Upper lobe of left lung (tissue), 4 donors: ENCODE measurements around the gene BID.

Experiments
- EP300 ChIP-seq, 4 donors: sonication (generic); formaldehyde crosslinking; IDR thresholded peaks; one replicate each; pipeline ENCODE4 v1.5.1; 2017; ENCODE audit warnings: antibody characterized with exemption in 4 of 4, control low read depth in 2 of 4
- POLR2A ChIP-seq, 4 donors: fragments of 450-650 bp; IDR thresholded peaks; one replicate each; pipeline ENCODE4 v1.5.1; 2016 to 2017; ENCODE audit warnings: antibody characterized with exemption in 4 of 4, mild to moderate bottlenecking in 2 of 4
- POLR2AphosphoS5 ChIP-seq, 2 donors: sonication (generic); formaldehyde crosslinking; IDR thresholded peaks; one replicate each; pipeline ENCODE4 v1.5.1; 2017; ENCODE audit warnings: antibody characterized with exemption in 2 of 2
- TF ChIP-seq, protein P1 (sequence below), 6 experiments: fragments of 450-650 bp in 4 of 6; fragments of 200-600 bp in 2 of 6; sonication (generic) in 2 of 6; IDR thresholded peaks; one replicate each; pipeline ENCODE4 v1.5.1; 2016 to 2019; ENCODE audit warnings: antibody characterized with exemption in 6 of 6

GRCh38 chr22:17741866-17742526, 32.3 kb downstream of the BID start:
- TF ChIP-seq, protein P1, sequence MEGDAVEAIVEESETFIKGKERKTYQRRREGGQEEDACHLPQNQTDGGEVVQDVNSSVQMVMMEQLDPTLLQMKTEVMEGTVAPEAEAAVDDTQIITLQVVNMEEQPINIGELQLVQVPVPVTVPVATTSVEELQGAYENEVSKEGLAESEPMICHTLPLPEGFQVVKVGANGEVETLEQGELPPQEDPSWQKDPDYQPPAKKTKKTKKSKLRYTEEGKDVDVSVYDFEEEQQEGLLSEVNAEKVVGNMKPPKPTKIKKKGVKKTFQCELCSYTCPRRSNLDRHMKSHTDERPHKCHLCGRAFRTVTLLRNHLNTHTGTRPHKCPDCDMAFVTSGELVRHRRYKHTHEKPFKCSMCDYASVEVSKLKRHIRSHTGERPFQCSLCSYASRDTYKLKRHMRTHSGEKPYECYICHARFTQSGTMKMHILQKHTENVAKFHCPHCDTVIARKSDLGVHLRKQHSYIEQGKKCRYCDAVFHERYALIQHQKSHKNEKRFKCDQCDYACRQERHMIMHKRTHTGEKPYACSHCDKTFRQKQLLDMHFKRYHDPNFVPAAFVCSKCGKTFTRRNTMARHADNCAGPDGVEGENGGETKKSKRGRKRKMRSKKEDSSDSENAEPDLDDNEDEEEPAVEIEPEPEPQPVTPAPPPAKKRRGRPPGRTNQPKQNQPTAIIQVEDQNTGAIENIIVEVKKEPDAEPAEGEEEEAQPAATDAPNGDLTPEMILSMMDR (IDR thresholded peaks at IDR 0.05) = no peak
- no peak for TF ChIP-seq POLR2A (IDR thresholded peaks at IDR 0.05)
- no peak for TF ChIP-seq EP300 (IDR thresholded peaks at IDR 0.05)
- TF ChIP-seq POLR2AphosphoS5 (IDR thresholded peaks at IDR 0.05) = no peak
